Caco-2 (cell line): ENCODE measurements around the gene CCNQ. TPM values are rescaled to one million over a fixed set of nuclear protein-coding genes. Genes with fewer than 3 reads are reported as not detected.

Experiments
- BruUV-seq: library from RNA; stranded (reverse); fragments of 400-500 nt; replicated peaks from 2 replicates; lab custom pipeline; 2021; lab: Mats Ljungman, UMichigan
- CTCF ChIA-PET: fragments of 300-600 bp; sonication (Branson Sonifier 250); formaldehyde crosslinking; loops from one replicate; lab custom pipeline; 2022; ENCODE audit warnings: antibody characterized with exemption; lab: Charles Lee
- POLR2A ChIA-PET: fragments of 300-600 bp; sonication (Branson Sonifier 250); formaldehyde crosslinking; loops from one replicate; lab custom pipeline; 2022; ENCODE audit warnings: antibody characterized with exemption; lab: Charles Lee
- DNase-seq, 2 experiments: peaks; one replicate each; pipeline versions ENCODE4 v3.0.0 to v3.0.0-alpha.2; 2020 to 2022
- H3K27me3 ChIP-seq: replicated peaks from 2 replicates; pipeline ENCODE4 v1.6.0; 2011; ENCODE audit warnings: low read length; ENCODE audit not compliant: control insufficient read depth, insufficient read depth
- H3K36me3 ChIP-seq: 2 replicates; pipeline ENCODE4 v1.5.1; 2011; ENCODE audit warnings: low read length; ENCODE audit not compliant: control insufficient read depth, insufficient read depth
- H3K4me1 ChIP-seq: fragments of 250-450 bp; sonication (Bioruptor Pico); 2 replicates; pipeline ENCODE4 v1.5.1; 2020; ENCODE audit warnings: mild to moderate bottlenecking
- H3K4me3 ChIP-seq: 2 replicates; pipeline ENCODE4 v1.5.1; 2011; ENCODE audit warnings: low read depth, mild to moderate bottlenecking, control low read depth, low read length
- H3K9me3 ChIP-seq: fragments of 250-450 bp; sonication (Bioruptor Pico); 2 replicates; pipeline ENCODE4 v1.5.1; 2020; ENCODE audit warnings: mild to moderate bottlenecking, moderate library complexity
- H3K27ac Mint-ChIP-seq: one replicate; pipeline ENCODE4 v1.8.0; 2022; ENCODE audit warnings: mixed read lengths; ENCODE audit not compliant: unreplicated experiment
- H3K27me3 Mint-ChIP-seq: one replicate; pipeline ENCODE4 v1.8.0; 2022; ENCODE audit warnings: mixed read lengths; ENCODE audit not compliant: insufficient read depth, unreplicated experiment
- H3K36me3 Mint-ChIP-seq: one replicate; pipeline ENCODE4 v1.8.0; 2022; ENCODE audit warnings: mild to moderate bottlenecking, mixed read lengths; ENCODE audit not compliant: insufficient read depth, unreplicated experiment
- H3K4me1 Mint-ChIP-seq: one replicate; pipeline ENCODE4 v1.8.0; 2022; ENCODE audit warnings: low read depth, mixed read lengths; ENCODE audit not compliant: unreplicated experiment
- H3K4me3 Mint-ChIP-seq: one replicate; pipeline ENCODE4 v1.8.0; 2022; ENCODE audit warnings: mild to moderate bottlenecking, moderate library complexity, mixed read lengths; ENCODE audit not compliant: unreplicated experiment
- H3K9me3 Mint-ChIP-seq: one replicate; pipeline ENCODE4 v1.8.0; 2022; ENCODE audit warnings: mixed read lengths; ENCODE audit not compliant: unreplicated experiment
- intact Hi-C: fragments of 100-400 bp; cut with micrococcal nuclease; formaldehyde crosslinking; loops from one replicate; pipeline ENCODE4 v1.10.0; 2022; ENCODE audit not compliant: unreplicated experiment
- total RNA-seq: library from RNA; stranded (reverse); gene quantifications from 2 replicates; pipeline ENCODE4 v1.2.3, GENCODE V29; 2022
- TF ChIP-seq, protein P1 (sequence below), 2 experiments: fragments of 200-600 bp in 1 of 2; IDR thresholded peaks; 1 replicate in 1 of 2; 2 replicates in 1 of 2; pipeline versions ENCODE4 v1.5.1 to v1.8.0; 2011 to 2022; ENCODE audit warnings: antibody characterized with exemption in 1 of 2, control low read depth in 1 of 2, inconsistent platforms in 1 of 2, low read depth in 1 of 2, low read length in 1 of 2, mild to moderate bottlenecking in 1 of 2, moderate library complexity in 1 of 2; ENCODE audit not compliant: insufficient read depth in 1 of 2, severe bottlenecking in 1 of 2, unreplicated experiment in 1 of 2

Gene CCNQ
- total RNA-seq, 1 experiment from 2014 or later = 23.8 TPM

DNA sequence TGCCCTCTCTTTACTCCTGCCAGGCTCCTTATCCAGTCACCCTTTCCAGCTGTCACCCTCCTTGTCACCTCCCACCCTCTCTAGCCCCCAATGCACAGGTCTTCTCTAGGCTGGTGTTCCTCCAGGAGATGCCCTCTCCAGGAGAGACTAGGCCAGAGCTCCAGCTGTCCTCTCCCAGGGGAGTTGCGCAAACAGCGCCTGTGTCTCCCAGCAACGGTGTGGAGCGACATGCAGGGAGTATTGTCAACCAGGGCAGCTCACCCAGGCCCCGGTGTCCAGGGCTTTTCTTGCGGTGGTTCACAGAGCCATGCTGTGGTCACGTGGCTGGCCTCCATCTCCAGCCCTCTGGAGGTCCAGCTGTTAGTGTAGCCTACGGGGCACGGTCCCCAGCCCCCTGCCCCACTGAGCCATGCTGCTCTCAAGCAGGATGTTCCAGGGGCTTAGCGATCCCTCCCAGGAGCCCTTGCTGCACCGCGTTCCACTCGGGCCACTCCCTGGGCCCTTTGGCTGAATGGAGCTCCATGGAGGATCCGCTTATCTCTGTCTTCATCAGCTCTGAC lies 34.8 kb downstream of the CCNQ start:
- Mint-ChIP-seq H3K27ac (no peak overlapping the region), H3K36me3 (no peaks in the 10 kb centered on the region), H3K9me3 (no peaks in the 10 kb centered on the region), H3K27me3 (peaks cover under 1% of the 10 kb centered on the region), H3K4me1 (no peaks in the 10 kb centered on the region), H3K4me3 (no peak overlapping the region)
- intact Hi-C loops = no loop called here
- Histone ChIP-seq H3K4me1 (no peaks in the 10 kb centered on the region), H3K27me3 (no peaks in the 10 kb centered on the region), H3K4me3 (no peak overlapping the region), H3K36me3 (no peaks in the 10 kb centered on the region), H3K9me3 (no peaks in the 10 kb centered on the region)
- ChIA-PET CTCF (interaction anchor here (1.1 to 1.4 kb wide), 3 partner anchors 10 to 103 kb away, joined by 3 to 4 read pairs (median 3); no protein-coding TSS in a partner anchor), POLR2A (no interaction called here)
- DNase-seq = no peak
- no TSS peak for BruUV-seq
- TF ChIP-seq, protein P1, sequence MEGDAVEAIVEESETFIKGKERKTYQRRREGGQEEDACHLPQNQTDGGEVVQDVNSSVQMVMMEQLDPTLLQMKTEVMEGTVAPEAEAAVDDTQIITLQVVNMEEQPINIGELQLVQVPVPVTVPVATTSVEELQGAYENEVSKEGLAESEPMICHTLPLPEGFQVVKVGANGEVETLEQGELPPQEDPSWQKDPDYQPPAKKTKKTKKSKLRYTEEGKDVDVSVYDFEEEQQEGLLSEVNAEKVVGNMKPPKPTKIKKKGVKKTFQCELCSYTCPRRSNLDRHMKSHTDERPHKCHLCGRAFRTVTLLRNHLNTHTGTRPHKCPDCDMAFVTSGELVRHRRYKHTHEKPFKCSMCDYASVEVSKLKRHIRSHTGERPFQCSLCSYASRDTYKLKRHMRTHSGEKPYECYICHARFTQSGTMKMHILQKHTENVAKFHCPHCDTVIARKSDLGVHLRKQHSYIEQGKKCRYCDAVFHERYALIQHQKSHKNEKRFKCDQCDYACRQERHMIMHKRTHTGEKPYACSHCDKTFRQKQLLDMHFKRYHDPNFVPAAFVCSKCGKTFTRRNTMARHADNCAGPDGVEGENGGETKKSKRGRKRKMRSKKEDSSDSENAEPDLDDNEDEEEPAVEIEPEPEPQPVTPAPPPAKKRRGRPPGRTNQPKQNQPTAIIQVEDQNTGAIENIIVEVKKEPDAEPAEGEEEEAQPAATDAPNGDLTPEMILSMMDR (IDR thresholded peaks at IDR 0.05; ENCODE audit: insufficient read depth in 1 of 2, low read depth in 1 of 2, low read length in 1 of 2, severe bottlenecking in 1 of 2, unreplicated experiment in 1 of 2) = no peak

DNA sequence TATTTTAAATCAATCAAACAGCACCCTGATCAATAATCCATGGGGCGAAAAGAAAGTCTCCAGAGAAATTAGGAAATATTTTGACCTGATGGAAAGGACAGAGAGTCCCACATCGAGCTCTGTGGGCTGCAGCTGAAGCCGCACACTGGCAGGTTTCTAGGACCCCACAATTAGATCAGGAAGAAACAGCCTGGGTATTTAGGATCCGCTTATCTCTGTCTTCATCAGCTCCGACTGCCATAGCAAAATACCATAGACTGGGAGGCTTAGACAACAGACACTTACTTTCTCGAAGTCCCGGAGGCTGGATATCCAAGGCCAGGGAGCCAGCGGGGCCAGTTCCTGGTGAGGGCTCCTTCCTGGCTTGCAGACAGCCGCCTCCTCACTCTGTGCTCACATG lies 36.4 kb downstream of the CCNQ start:
- no peaks in the 10 kb centered on the region for H3K4me1 ChIP-seq
- H3K27me3 ChIP-seq = no peaks in the 10 kb centered on the region
- Mint-ChIP-seq H3K9me3 (no peaks in the 10 kb centered on the region), H3K4me1 (no peaks in the 10 kb centered on the region), H3K36me3 (no peaks in the 10 kb centered on the region), H3K27me3 (peaks cover 2% of the 10 kb centered on the region), H3K4me3 (no peak overlapping the region), H3K27ac (no peak overlapping the region)
- intact Hi-C loops = no loop called here
- POLR2A ChIA-PET = interaction anchor here (0.6 kb wide), 1 partner anchor 11 kb away, joined by 3 read pairs; no protein-coding TSS in a partner anchor
- CTCF ChIA-PET = no interaction called here
- DNase-seq = no peak
- no peaks in the 10 kb centered on the region for H3K36me3 ChIP-seq
- no peak overlapping the region for H3K4me3 ChIP-seq
- no peaks in the 10 kb centered on the region for H3K9me3 ChIP-seq
- no TSS peak for BruUV-seq
- TF ChIP-seq, protein P1 (IDR thresholded peaks at IDR 0.05; ENCODE audit: insufficient read depth in 1 of 2, low read depth in 1 of 2, low read length in 1 of 2, severe bottlenecking in 1 of 2, unreplicated experiment in 1 of 2) = no peak

GRCh38 chrX:153561337-153561736 lies 37.6 kb downstream of the CCNQ start:
- Mint-ChIP-seq H3K9me3 (no peaks in the 10 kb centered on the region), H3K27ac (no peak overlapping the region), H3K4me3 (no peak overlapping the region), H3K36me3 (no peaks in the 10 kb centered on the region), H3K27me3 (peaks cover 2% of the 10 kb centered on the region), H3K4me1 (no peaks in the 10 kb centered on the region)
- CTCF ChIA-PET = no interaction called here
- H3K4me3 ChIP-seq = no peak overlapping the region
- no peaks in the 10 kb centered on the region for H3K36me3 ChIP-seq
- no TSS peak for BruUV-seq
- no peaks in the 10 kb centered on the region for H3K27me3 ChIP-seq
- no peaks in the 10 kb centered on the region for H3K9me3 ChIP-seq
- intact Hi-C loops = no loop called here
- no peaks in the 10 kb centered on the region for H3K4me1 ChIP-seq
- no peak for DNase-seq
- TF ChIP-seq, protein P1 (IDR thresholded peaks at IDR 0.05; ENCODE audit: insufficient read depth in 1 of 2, low read depth in 1 of 2, low read length in 1 of 2, severe bottlenecking in 1 of 2, unreplicated experiment in 1 of 2) = no peak
- POLR2A ChIA-PET = no interaction called here
